ENCODE measurements around the gene CLMP. TPM values are rescaled to one million over a fixed set of nuclear protein-coding genes. Genes with fewer than 3 reads are reported as not detected.

Gene CLMP
- total and polyA plus RNA-seq, 2 donors (not counting 3 experiments of a cell fraction or from before 2014, with no cell fraction given): 0.03 to 0.18 TPM

DNA sequence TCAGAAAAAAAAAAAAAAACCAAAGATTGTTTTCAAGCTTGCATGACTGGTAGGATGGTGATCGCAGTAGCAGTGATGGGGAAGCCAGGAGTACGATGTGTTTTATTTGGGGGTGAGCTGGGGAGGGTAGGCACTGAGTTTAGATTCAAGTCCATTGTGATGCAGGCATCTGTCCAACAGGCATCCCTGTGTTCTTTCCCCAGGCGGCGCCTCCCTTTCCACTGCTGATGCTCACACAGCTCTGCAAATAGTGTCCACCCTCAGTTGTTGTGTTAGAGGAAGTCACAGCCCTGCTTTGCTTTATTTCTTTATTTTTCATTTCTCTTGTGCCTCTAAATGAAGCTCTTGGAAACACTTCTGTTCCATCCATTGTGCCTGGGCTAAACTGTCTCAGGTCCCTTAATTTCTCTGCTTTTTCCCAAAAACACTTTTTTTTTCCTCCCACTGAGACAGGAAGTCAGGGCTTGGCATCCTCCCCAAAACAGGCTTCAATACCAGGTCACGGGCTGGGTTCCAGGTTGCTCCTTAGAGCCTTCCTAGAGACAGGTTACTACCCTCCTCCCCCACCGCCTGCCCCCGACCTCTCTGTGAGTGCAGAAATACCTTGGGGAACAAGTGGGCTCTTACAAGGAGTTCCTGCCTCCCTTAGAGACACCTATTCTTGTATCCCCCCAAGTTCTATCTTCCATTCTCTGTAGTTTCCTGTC is 94.5 kb downstream of the CLMP start:
- intact Hi-C loops (cut with micrococcal nuclease): loop anchor here (5.0 kb wide), 1 partner anchor 602 kb away; no protein-coding TSS in a partner anchor
- Histone ChIP-seq H3K27me3 (ENCODE audit: control insufficient read depth in 2 of 2, insufficient read depth in 2 of 2, low read length in 2 of 2) (no peaks in the 10 kb centered on the region), H2AFZ (ENCODE audit: low read depth, low read length) (no peak overlapping the region), H3K9me3 (replicated peaks; ENCODE audit: control insufficient read depth, insufficient read depth, low read length) (no peaks in the 10 kb centered on the region), H4K20me1 (replicated peaks; ENCODE audit: control insufficient read depth, extremely low read depth, insufficient read depth, low read length) (no peaks in the 10 kb centered on the region), H3K27ac (ENCODE audit: insufficient read depth, low read depth, low read length) (no peak overlapping the region), H3K79me2 (ENCODE audit: control insufficient read depth, insufficient read depth, low read length) (no peaks in the 10 kb centered on the region), H3K9ac (replicated peaks; ENCODE audit: extremely low read depth, insufficient read depth, low read length) (no peak overlapping the region), H3K9me1 (replicated peaks; ENCODE audit: control insufficient read depth, extremely low read depth, insufficient read depth, low read length) (no peaks in the 10 kb centered on the region), H3K4me3 (replicated peaks in 1 of 3; ENCODE audit: insufficient read depth in 1 of 3, low read depth in 1 of 3, low read length in 3 of 3) (no peak overlapping the region), H3K36me3 (ENCODE audit: control insufficient read depth in 2 of 2, extremely low read depth in 1 of 2, insufficient read depth in 2 of 2, low read length in 2 of 2) (no peaks in the 10 kb centered on the region), H3K4me1 (ENCODE audit: control insufficient read depth, extremely low read depth, insufficient read depth, low read length) (peaks cover 2% of the 10 kb centered on the region), H3K4me2 (ENCODE audit: insufficient read depth, low read length) (no peak overlapping the region)
- DNase-seq (ENCODE audit: low read depth, low spot score) (no peak), FAIRE-seq (no peak)
- dilution Hi-C loops (cut with MboI; ENCODE audit: extremely low pct_ligation_motif_present, low sequenced_read_pairs): loop anchor here (25.0 kb wide), 1 partner anchor 162 kb away; no protein-coding TSS in a partner anchor
- no TSS peak for BruUV-seq (replicated peaks)
- ChIA-PET CTCF (interaction anchor here (1.2 to 21.7 kb wide), 4 partner anchors 8 to 162 kb away, joined by 3 to 587 read pairs (median 132); no protein-coding TSS in a partner anchor), POLR2A (no interaction called here)
- TF ChIP-seq POLR2A (IDR thresholded peaks at IDR 0.05; ENCODE audit: low read depth, low read length) (no peak), JUN (IDR thresholded peaks at IDR 0.05; ENCODE audit: borderline replicate concordance, insufficient read depth, insufficient read length, low read depth) (no peak), FOS (IDR thresholded peaks at IDR 0.05; ENCODE audit: borderline replicate concordance, insufficient read depth, low read length) (no peak), EZH2 (IDR thresholded peaks at IDR 0.05; ENCODE audit: borderline replicate concordance, low read depth, low read length, severe bottlenecking) (no peak), MYC (IDR thresholded peaks at IDR 0.05; ENCODE audit: low read depth, low read length) (no peak), GATA2 (IDR thresholded peaks at IDR 0.05; ENCODE audit: insufficient read depth, insufficient read length, low read depth, low read length) (no peak), POLR2AphosphoS5 (IDR thresholded peaks at IDR 0.05; ENCODE audit: insufficient read depth, low read depth, low read length) (no peak)
- TF ChIP-seq, protein P1, sequence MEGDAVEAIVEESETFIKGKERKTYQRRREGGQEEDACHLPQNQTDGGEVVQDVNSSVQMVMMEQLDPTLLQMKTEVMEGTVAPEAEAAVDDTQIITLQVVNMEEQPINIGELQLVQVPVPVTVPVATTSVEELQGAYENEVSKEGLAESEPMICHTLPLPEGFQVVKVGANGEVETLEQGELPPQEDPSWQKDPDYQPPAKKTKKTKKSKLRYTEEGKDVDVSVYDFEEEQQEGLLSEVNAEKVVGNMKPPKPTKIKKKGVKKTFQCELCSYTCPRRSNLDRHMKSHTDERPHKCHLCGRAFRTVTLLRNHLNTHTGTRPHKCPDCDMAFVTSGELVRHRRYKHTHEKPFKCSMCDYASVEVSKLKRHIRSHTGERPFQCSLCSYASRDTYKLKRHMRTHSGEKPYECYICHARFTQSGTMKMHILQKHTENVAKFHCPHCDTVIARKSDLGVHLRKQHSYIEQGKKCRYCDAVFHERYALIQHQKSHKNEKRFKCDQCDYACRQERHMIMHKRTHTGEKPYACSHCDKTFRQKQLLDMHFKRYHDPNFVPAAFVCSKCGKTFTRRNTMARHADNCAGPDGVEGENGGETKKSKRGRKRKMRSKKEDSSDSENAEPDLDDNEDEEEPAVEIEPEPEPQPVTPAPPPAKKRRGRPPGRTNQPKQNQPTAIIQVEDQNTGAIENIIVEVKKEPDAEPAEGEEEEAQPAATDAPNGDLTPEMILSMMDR (IDR thresholded peaks at IDR 0.05; ENCODE audit: extremely low read depth in 1 of 2, insufficient read depth in 1 of 2, low read depth in 1 of 2, low read length in 2 of 2): no peak
- TF ChIP-seq, protein P2, sequence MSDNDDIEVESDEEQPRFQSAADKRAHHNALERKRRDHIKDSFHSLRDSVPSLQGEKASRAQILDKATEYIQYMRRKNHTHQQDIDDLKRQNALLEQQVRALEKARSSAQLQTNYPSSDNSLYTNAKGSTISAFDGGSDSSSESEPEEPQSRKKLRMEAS (IDR thresholded peaks at IDR 0.05; ENCODE audit: insufficient read depth, insufficient read length): no peak
